ENCODE results near the gene BACE1.

DNA sequence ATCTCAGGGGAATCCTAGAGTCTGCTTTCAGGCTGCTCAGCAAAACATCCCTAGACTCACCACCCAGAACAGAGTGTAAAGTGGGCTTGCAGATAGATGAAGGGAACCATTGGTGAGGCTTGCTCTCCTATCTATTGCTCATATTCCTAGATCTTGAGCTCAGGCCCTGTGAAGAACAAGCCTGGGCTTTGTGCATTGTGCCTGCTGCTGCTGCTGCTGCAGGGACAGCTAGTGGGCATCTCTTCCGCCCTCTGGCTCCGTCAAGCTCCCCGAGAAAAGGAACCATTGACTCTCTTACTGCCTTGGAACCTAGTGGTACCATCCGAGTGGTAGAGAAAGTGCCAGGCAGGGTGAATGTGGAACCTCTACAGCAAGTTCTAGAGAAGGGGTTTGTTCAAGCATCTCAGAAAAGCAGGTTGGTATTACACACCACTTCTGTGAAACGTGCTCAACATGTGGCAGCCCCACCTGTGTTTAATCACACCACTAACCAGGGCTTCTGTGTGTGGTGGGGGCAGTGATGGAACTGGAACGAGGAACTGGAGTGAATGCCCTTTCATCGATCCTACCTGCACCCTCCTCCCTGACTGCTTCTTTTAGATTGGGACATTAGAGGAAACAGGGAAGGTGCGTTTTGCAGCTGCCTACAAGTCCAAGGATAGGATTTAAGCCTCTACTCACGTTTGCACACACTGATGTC, 20.5 kb downstream of the BACE1 start:
- TF ChIP-seq, protein P1, sequence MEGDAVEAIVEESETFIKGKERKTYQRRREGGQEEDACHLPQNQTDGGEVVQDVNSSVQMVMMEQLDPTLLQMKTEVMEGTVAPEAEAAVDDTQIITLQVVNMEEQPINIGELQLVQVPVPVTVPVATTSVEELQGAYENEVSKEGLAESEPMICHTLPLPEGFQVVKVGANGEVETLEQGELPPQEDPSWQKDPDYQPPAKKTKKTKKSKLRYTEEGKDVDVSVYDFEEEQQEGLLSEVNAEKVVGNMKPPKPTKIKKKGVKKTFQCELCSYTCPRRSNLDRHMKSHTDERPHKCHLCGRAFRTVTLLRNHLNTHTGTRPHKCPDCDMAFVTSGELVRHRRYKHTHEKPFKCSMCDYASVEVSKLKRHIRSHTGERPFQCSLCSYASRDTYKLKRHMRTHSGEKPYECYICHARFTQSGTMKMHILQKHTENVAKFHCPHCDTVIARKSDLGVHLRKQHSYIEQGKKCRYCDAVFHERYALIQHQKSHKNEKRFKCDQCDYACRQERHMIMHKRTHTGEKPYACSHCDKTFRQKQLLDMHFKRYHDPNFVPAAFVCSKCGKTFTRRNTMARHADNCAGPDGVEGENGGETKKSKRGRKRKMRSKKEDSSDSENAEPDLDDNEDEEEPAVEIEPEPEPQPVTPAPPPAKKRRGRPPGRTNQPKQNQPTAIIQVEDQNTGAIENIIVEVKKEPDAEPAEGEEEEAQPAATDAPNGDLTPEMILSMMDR (conservative IDR thresholded peaks at IDR 0.05), result no peak
- TF ChIP-seq ZFX (IDR thresholded peaks at IDR 0.05), result no peak

Data from C4-2B (cell line).